ENCODE measurements around the gene PHAX. TPM values are rescaled to one million over a fixed set of nuclear protein-coding genes. Genes with fewer than 3 reads are reported as not detected.

Gene PHAX
- total and polyA plus RNA-seq, 8 donors = 5.0 to 17.8 (median 10.0) TPM

DNA sequence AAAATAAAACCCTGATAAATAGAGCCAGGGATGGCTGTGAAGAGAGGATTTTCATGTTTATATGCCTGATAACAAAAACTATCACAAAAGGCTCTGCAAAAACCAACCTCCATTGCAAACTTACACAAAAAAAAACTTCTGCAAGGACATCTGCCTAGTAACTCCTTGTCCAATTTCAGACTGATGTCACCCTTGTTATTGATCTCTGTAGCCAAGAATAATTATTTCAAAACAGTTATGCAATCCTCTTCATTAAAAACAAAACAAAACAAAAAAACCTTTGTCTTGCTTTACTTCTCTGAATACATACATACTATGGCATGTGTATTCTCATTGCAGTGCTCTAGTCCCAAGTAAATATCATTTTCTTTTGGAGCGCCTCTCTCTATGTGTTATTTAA is 49.7 kb downstream of the PHAX start:
- Histone ChIP-seq H3K9me3 (no peaks in the 10 kb centered on the region), H3K27ac (peak overlapping the region in 1 of 4 donors; percentile 20), H3K4me1 (peaks cover 0 to 4% (median 4%) of the 10 kb centered on the region in 3 donors), H3K27me3 (no peaks in the 10 kb centered on the region), H3K36me3 (no peaks in the 10 kb centered on the region), H3K4me3 (no peak overlapping the region)
- 84 to 93% methylated on average over 1 of the region's 1 CpG for WGBS, 2 donors
- FAIRE-seq (no peak), DNase-seq (no peak), ATAC-seq (no peak)
- TF ChIP-seq, protein P1, sequence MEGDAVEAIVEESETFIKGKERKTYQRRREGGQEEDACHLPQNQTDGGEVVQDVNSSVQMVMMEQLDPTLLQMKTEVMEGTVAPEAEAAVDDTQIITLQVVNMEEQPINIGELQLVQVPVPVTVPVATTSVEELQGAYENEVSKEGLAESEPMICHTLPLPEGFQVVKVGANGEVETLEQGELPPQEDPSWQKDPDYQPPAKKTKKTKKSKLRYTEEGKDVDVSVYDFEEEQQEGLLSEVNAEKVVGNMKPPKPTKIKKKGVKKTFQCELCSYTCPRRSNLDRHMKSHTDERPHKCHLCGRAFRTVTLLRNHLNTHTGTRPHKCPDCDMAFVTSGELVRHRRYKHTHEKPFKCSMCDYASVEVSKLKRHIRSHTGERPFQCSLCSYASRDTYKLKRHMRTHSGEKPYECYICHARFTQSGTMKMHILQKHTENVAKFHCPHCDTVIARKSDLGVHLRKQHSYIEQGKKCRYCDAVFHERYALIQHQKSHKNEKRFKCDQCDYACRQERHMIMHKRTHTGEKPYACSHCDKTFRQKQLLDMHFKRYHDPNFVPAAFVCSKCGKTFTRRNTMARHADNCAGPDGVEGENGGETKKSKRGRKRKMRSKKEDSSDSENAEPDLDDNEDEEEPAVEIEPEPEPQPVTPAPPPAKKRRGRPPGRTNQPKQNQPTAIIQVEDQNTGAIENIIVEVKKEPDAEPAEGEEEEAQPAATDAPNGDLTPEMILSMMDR (IDR thresholded peaks at IDR 0.05) = no peak
- intact Hi-C loops (cut with DNase I) = no loop called here

DNA sequence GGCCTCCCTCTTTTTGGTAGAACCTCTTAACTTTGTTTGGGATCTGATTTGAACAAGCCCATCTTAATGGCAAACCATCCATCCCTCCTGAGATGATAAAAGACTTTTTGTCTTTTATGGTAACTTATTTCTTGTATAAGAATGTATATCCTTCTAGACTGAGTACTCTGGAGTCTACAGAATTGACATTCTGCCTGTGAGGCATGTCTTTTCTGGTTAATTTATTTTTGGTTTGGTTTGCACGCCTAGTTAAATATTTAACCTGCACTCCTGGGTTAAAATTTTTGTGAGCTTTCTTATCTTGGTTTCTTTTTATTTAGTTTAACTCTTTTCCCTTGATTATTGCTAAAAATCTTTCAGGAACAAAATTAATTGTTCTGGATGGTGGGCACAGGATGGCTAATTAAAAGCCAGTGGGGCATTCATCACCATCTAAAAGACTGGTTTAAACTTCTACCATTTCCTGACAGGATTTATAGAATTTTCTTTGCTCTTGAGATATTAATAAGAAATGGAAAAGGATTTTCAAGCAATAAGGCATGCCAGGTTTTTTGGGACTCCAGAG is 50.3 kb downstream of the PHAX start:
- Histone ChIP-seq H3K36me3 (no peaks in the 10 kb centered on the region), H3K4me3 (no peak overlapping the region), H3K4me1 (peaks cover 0 to 4% (median 4%) of the 10 kb centered on the region in 3 donors), H3K27ac (peak overlapping the region in 1 of 4 donors; percentile 20), H3K27me3 (no peaks in the 10 kb centered on the region), H3K9me3 (no peaks in the 10 kb centered on the region)
- ATAC-seq (peak in 1 of 4 donors; percentile 40), FAIRE-seq (no peak), DNase-seq (no peak)
- TF ChIP-seq, protein P1 (IDR thresholded peaks at IDR 0.05) = no peak
- 21 to 25% methylated on average over 1 of the region's 1 CpG for WGBS, 2 donors
- intact Hi-C loops (cut with DNase I) = no loop called here

DNA sequence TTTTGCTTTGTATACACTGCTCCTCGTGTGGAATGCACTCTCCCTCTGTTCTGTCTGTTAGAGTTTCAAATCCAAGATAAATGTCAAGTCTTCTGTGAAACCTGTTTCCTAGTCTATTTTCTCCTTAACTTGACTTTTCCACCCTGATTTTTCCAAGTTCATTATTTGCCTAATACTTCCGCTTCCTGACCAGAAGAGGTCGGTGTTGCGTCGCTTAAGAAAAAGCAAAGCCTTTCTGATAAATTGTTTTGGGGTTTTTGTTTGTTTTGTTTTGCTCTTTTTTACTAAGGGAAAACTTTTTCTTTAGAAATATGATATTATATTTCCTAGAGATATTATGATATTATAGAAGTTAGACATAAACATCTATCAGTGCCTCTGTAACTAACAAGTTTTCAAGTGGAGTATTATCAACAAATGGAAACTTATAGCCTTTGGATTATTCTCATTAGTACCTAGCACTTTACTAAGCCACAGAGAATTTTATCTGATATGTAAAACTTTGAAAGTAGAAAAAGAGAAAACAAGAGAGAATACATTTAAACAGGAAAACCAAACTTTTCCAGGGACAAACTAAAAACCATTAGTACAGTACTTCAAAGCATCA is 55.8 kb downstream of the PHAX start:
- Histone ChIP-seq H3K4me1 (no peaks in the 10 kb centered on the region), H3K36me3 (no peaks in the 10 kb centered on the region), H3K9me3 (no peaks in the 10 kb centered on the region), H3K27me3 (no peaks in the 10 kb centered on the region), H3K27ac (no peak overlapping the region), H3K4me3 (no peak overlapping the region)
- 1% methylated on average over 5 of the region's 5 CpGs for WGBS, 2 donors
- ATAC-seq = peak in 3 of 4 donors; percentile 55 to 69 (median 62)
- DNase-seq = no peak
- intact Hi-C loops (cut with DNase I) = no loop called here
- TF ChIP-seq, protein P1 (IDR thresholded peaks at IDR 0.05) = peak; percentile 31 to 74 (median 70)
- FAIRE-seq = peak; percentile 81

DNA sequence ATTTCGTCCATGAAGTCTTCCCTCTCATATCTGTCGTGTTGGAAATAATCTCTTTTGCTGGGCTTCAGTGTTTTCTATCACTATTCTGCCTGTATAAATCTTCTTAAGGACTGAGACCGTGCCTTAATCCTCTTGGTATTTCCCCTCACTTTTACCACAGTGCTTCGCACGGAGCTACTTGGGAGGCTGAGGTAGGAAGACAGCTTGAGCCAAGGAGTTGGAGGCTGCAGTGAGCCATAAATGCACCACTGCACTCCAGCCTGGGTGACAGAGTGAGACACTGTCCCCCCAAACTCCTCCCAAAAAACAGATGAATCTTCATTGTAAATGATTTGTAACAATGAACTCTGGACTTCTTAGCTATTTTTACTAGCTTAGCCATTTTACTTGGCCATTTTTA is 57.8 kb downstream of the PHAX start:
- FAIRE-seq (no peak), DNase-seq (no peak), ATAC-seq (no peak)
- Histone ChIP-seq H3K36me3 (no peaks in the 10 kb centered on the region), H3K4me3 (no peak overlapping the region), H3K4me1 (no peaks in the 10 kb centered on the region), H3K27me3 (no peaks in the 10 kb centered on the region), H3K27ac (no peak overlapping the region), H3K9me3 (no peaks in the 10 kb centered on the region)
- WGBS, 2 donors = 69 to 74% methylated on average over 5 of the region's 5 CpGs
- TF ChIP-seq, protein P1 (IDR thresholded peaks at IDR 0.05) = no peak
- intact Hi-C loops (cut with DNase I) = no loop called here

DNA sequence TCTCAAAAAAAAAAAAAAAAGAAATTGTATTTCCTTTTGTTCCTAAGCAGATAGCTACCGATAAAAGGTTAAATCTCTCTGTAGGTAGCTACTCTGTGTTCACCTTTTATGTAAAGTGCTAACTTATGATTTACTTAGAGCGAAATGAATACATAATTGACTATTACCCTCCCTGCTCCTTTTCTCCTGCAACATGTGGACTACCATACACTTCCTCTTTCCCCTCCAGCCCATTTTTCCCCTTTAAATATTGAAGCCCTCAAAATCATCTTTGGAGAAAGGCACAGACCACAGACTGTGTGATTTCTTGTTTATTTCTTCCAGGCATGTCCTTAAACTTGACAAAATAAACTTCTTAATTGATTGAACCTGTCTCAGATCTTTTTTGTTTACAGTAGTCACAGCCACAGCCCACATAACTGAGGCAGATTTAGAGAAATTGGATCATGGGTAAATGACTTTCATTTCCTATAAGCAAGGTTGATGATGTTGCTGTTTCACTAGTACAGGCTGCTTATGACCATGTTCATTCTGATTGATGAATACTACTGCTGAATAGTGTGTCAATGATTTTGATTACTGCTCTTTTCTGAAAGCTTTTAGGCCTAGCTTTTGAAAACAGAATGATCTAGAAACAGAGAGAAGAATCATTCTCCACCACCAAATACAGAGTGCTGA is 59.2 kb downstream of the PHAX start:
- Histone ChIP-seq H3K4me1 (no peaks in the 10 kb centered on the region), H3K36me3 (no peaks in the 10 kb centered on the region), H3K9me3 (no peaks in the 10 kb centered on the region), H3K27me3 (no peaks in the 10 kb centered on the region), H3K4me3 (no peak overlapping the region), H3K27ac (no peak overlapping the region)
- FAIRE-seq = no peak
- no peak for ATAC-seq
- TF ChIP-seq, protein P1 (IDR thresholded peaks at IDR 0.05) = no peak
- intact Hi-C loops (cut with DNase I) = no loop called here
- DNase-seq = no peak
- WGBS, 2 donors = 82% methylated on average over 2 of the region's 2 CpGs
